Endothelial cell of umbilical vein (primary cell): ENCODE measurements around the gene GDF2. TPM values are rescaled to one million over a fixed set of nuclear protein-coding genes. Genes with fewer than 3 reads are reported as not detected.

Source experiments
- BruUV-seq: library from RNA; stranded (reverse); fragments of 400-500 nt; replicated peaks from 2 replicates; lab custom pipeline; 2021; lab: Mats Ljungman, UMichigan
- CTCF ChIA-PET: fragments of 300-600, 350-600 bp; sonication (Branson Sonifier 250); formaldehyde crosslinking; loops from one replicate; lab custom pipeline; 2021; ENCODE audit warnings: antibody characterized with exemption, inconsistent platforms; lab: Charles Lee
- POLR2A ChIA-PET: fragments of 300-600, 350-600 bp; sonication (Branson Sonifier 250); formaldehyde crosslinking; loops from one replicate; lab custom pipeline; 2021; ENCODE audit warnings: antibody characterized with exemption, inconsistent platforms; lab: Charles Lee
- DNase-seq: peaks from one replicate; pipeline ENCODE4 v3.0.0-alpha.2; 2011; ENCODE audit warnings: low read depth, low spot score
- FAIRE-seq: peaks from 2 replicates; lab custom pipeline; 2011; peaks lifted over from hg19 to GRCh38; lab: Jason Lieb, UNC
- H2AFZ ChIP-seq: 2 replicates; pipeline ENCODE4 v1.6.0; 2012; ENCODE audit warnings: low read depth, low read length, control low read depth, inconsistent platforms
- H3K27ac ChIP-seq: 2 replicates; pipeline ENCODE4 v1.5.1; 2011; ENCODE audit warnings: low read depth, mild to moderate bottlenecking, control low read depth, low read length, moderate library complexity; ENCODE audit not compliant: insufficient read depth
- H3K27me3 ChIP-seq, 2 experiments: 2 replicates each; pipeline versions ENCODE4 v1.6.0 to v1.6.1; 2011; ENCODE audit warnings: low read length in 2 of 2, mixed read lengths in 1 of 2; ENCODE audit not compliant: control insufficient read depth in 2 of 2, insufficient read depth in 2 of 2
- H3K36me3 ChIP-seq, 2 experiments: 2 replicates in 1 of 2; 3 replicates in 1 of 2; pipeline ENCODE4 v1.5.1; 2011; ENCODE audit warnings: low read length in 2 of 2, mild to moderate bottlenecking in 1 of 2, moderate library complexity in 1 of 2; ENCODE audit not compliant: control insufficient read depth in 2 of 2, insufficient read depth in 2 of 2; ENCODE audit errors: extremely low read depth in 1 of 2
- H3K4me1 ChIP-seq: 3 replicates; pipeline ENCODE4 v1.5.1; 2011; ENCODE audit warnings: mild to moderate bottlenecking, low read length; ENCODE audit not compliant: control insufficient read depth, insufficient read depth; ENCODE audit errors: extremely low read depth
- H3K4me2 ChIP-seq: 2 replicates; pipeline ENCODE4 v1.6.1; 2011; ENCODE audit warnings: low read length, control low read depth, mixed read lengths; ENCODE audit not compliant: insufficient read depth
- H3K4me3 ChIP-seq, 3 experiments: fragments of 200-600 bp in 1 of 3; sonication (generic), shearing (Covaris generic) in 1 of 3; replicated peaks in 1 of 3; 2 replicates each; pipeline ENCODE4 v1.5.1; 2011 to 2016; ENCODE audit warnings: control low read depth in 3 of 3, low read length in 3 of 3, mild to moderate bottlenecking in 2 of 3, inconsistent platforms in 1 of 3, low read depth in 1 of 3, moderate library complexity in 1 of 3; ENCODE audit not compliant: insufficient read depth in 1 of 3
- H3K79me2 ChIP-seq: 2 replicates; pipeline ENCODE4 v1.6.0; 2012; ENCODE audit warnings: low read length, inconsistent platforms; ENCODE audit not compliant: control insufficient read depth, insufficient read depth
- H3K9ac ChIP-seq: replicated peaks from 2 replicates; pipeline ENCODE3; 2011; ENCODE audit warnings: low read length, control low read depth; ENCODE audit not compliant: insufficient read depth; ENCODE audit errors: extremely low read depth
- H3K9me1 ChIP-seq: replicated peaks from 3 replicates; pipeline ENCODE4 v1.6.0; 2011; ENCODE audit warnings: mild to moderate bottlenecking, low read length; ENCODE audit not compliant: control insufficient read depth, insufficient read depth; ENCODE audit errors: extremely low read depth
- H3K9me3 ChIP-seq: replicated peaks from 2 replicates; pipeline ENCODE4 v1.5.1; 2012; ENCODE audit warnings: low read length, inconsistent platforms; ENCODE audit not compliant: control insufficient read depth, insufficient read depth
- H4K20me1 ChIP-seq: replicated peaks from 2 replicates; pipeline ENCODE3; 2011; ENCODE audit warnings: mild to moderate bottlenecking, low read length; ENCODE audit not compliant: control insufficient read depth, insufficient read depth; ENCODE audit errors: extremely low read depth
- CTCF ChIP-seq, 2 donors: IDR thresholded peaks; 1 replicate in 1 of 2; 2 replicates in 1 of 2; pipeline ENCODE4 v1.5.1; 2011; ENCODE audit warnings: low read length in 2 of 2, mild to moderate bottlenecking in 2 of 2, moderate library complexity in 2 of 2, control low read depth in 1 of 2, inconsistent platforms in 1 of 2, low read depth in 1 of 2; ENCODE audit not compliant: insufficient read depth in 1 of 2; ENCODE audit errors: extremely low read depth in 1 of 2
- EZH2 ChIP-seq: IDR thresholded peaks from 2 replicates; pipeline ENCODE4 v1.6.1; 2012; ENCODE audit warnings: borderline replicate concordance, low read depth, mild to moderate bottlenecking, moderate library complexity, low read length, inconsistent platforms; ENCODE audit not compliant: severe bottlenecking
- FOS ChIP-seq: IDR thresholded peaks from 2 replicates; pipeline ENCODE4 v1.6.1; 2011; ENCODE audit warnings: mild to moderate bottlenecking, low read length, moderate library complexity, borderline replicate concordance; ENCODE audit not compliant: insufficient read depth
- GATA2 ChIP-seq: IDR thresholded peaks from 2 replicates; pipeline ENCODE4 v1.7.0; 2011; ENCODE audit warnings: low read depth, mild to moderate bottlenecking, moderate library complexity, mixed read lengths, low read length; ENCODE audit not compliant: insufficient read length, insufficient read depth
- JUN ChIP-seq: IDR thresholded peaks from 2 replicates; pipeline ENCODE4 v1.6.1; 2011; ENCODE audit warnings: borderline replicate concordance, low read depth; ENCODE audit not compliant: insufficient read length, insufficient read depth
- MYC ChIP-seq: IDR thresholded peaks from one replicate; pipeline ENCODE4 v1.6.1; 2011; ENCODE audit warnings: mild to moderate bottlenecking, low read depth, low read length
- POLR2A ChIP-seq: IDR thresholded peaks from 2 replicates; pipeline ENCODE4 v1.6.1; 2012; ENCODE audit warnings: low read depth, mild to moderate bottlenecking, control low read depth, low read length
- POLR2AphosphoS5 ChIP-seq: IDR thresholded peaks from 2 replicates; pipeline ENCODE4 v1.6.1; 2012; ENCODE audit warnings: low read depth, mild to moderate bottlenecking, control low read depth, low read length, moderate library complexity; ENCODE audit not compliant: insufficient read depth
- dilution Hi-C: fragments of 300-500 bp; cut with MboI; formaldehyde crosslinking; loops from one replicate; pipeline ENCODE4 v1.15.0; 2019; ENCODE audit warnings: low sequenced_read_pairs; ENCODE audit not compliant: extremely low pct_ligation_motif_present
- intact Hi-C: fragments of 100-400 bp; cut with micrococcal nuclease; formaldehyde crosslinking; loops from one replicate; pipeline ENCODE4 v1.10.0; 2022
- polyA plus RNA-seq, 4 experiments: library from polyadenylated mRNA; depleted of rRNA in 3 of 4; stranded (reverse) in 3 of 4; unstranded in 1 of 4; fragments of >200 nt; gene quantifications; 2 replicates each; pipeline versions ENCODE4 v1.2.1 to v1.2.3, GENCODE V29; 2011 to 2012; ENCODE audit warnings: missing spikeins in 1 of 4
- total RNA-seq: library from RNA; stranded (reverse); gene quantifications from 2 replicates; pipeline ENCODE4 v1.2.3, GENCODE V29; 2021
- TF ChIP-seq, protein P1 (sequence below): IDR thresholded peaks from 2 replicates; pipeline ENCODE4 v1.6.1; 2011; ENCODE audit not compliant: insufficient read depth, insufficient read length

GDF2 gene
- total and polyA plus RNA-seq, 2 donors (not counting 3 experiments of a cell fraction or from before 2014, with no cell fraction given) = not detected

DNA sequence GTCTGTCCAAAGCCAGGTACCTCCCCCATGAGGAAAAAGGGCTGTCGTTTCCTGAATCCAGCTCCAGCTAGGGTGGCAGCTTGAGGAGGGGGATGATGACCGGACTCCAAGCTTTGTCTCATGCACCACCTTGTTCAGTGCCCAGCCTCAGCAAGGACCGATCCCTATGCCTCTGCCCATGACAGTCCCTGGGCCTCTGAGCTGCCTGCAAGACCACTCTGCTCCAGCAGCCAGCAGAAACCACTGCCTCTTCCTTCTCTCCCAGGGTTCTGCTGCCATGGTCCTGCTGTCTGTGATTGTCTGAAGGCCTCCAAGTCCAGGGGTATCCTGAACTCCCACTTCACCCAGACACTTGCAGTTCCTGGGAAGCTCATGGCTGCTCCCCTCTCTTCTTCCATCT is 43.5 kb upstream of the GDF2 start:
- Histone ChIP-seq H3K4me3 (no peak overlapping the region), H3K79me2 (no peaks in the 10 kb centered on the region), H2AFZ (no peak overlapping the region), H3K9me3 (no peaks in the 10 kb centered on the region), H4K20me1 (no peaks in the 10 kb centered on the region), H3K4me1 (no peaks in the 10 kb centered on the region), H3K4me2 (no peak overlapping the region), H3K27ac (no peak overlapping the region), H3K9ac (no peak overlapping the region), H3K36me3 (no peaks in the 10 kb centered on the region), H3K9me1 (no peaks in the 10 kb centered on the region), H3K27me3 (no peaks in the 10 kb centered on the region)
- TF ChIP-seq POLR2A (no peak), JUN (no peak), CTCF (IDR thresholded peaks at IDR 0.05; ENCODE audit: extremely low read depth in 1 of 2, insufficient read depth in 1 of 2, low read depth in 1 of 2, low read length in 2 of 2) (no peak)
- TF ChIP-seq, protein P1, sequence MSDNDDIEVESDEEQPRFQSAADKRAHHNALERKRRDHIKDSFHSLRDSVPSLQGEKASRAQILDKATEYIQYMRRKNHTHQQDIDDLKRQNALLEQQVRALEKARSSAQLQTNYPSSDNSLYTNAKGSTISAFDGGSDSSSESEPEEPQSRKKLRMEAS = no peak
- BruUV-seq = no TSS peak
- intact Hi-C loops = no loop called here
- no peak for FAIRE-seq
- ChIA-PET CTCF (interaction anchor here (1.3 kb wide), 1 partner anchor 10 kb away, joined by 4 read pairs; no protein-coding TSS in a partner anchor), POLR2A (no interaction called here)
- dilution Hi-C loops = no loop called here
- DNase-seq = no peak

DNA sequence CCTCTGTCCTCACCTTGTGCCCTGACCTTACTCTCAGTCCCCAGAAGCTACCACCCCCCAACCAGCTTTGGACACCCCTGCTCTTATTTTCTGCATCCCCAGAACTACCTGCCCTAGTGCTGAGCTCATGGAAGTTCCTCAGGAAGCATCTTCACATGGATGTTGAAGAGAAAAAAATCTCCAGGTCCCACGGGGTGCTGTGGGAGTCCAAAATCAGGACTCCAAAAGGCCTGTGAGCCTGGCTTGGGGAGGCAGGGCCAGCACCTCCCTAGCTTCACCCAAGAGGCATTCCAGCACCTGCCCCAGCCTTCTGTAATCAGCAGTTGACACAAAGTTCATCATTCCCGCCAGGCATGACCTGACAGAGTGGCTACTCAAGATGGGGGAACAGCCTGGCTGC is 43.0 kb upstream of the GDF2 start:
- FAIRE-seq (no peak), DNase-seq (no peak)
- Histone ChIP-seq H3K9me3 (no peaks in the 10 kb centered on the region), H2AFZ (no peak overlapping the region), H3K79me2 (no peaks in the 10 kb centered on the region), H3K27ac (no peak overlapping the region), H3K36me3 (no peaks in the 10 kb centered on the region), H3K27me3 (no peaks in the 10 kb centered on the region), H3K4me3 (no peak overlapping the region), H4K20me1 (no peaks in the 10 kb centered on the region), H3K4me1 (no peaks in the 10 kb centered on the region), H3K9me1 (no peaks in the 10 kb centered on the region), H3K4me2 (no peak overlapping the region), H3K9ac (no peak overlapping the region)
- ChIA-PET POLR2A (no interaction called here), CTCF (interaction anchor here (1.3 kb wide), 1 partner anchor 9 kb away, joined by 4 read pairs; no protein-coding TSS in a partner anchor)
- intact Hi-C loops (no loop called here), dilution Hi-C loops (no loop called here)
- BruUV-seq = no TSS peak
- TF ChIP-seq CTCF (IDR thresholded peaks at IDR 0.05; ENCODE audit: extremely low read depth in 1 of 2, insufficient read depth in 1 of 2, low read depth in 1 of 2, low read length in 2 of 2) = no peak
- no peak for TF ChIP-seq JUN
- TF ChIP-seq POLR2AphosphoS5 = no peak
- no peak for TF ChIP-seq MYC
- no peak for TF ChIP-seq FOS
- no peak for TF ChIP-seq GATA2
- TF ChIP-seq, protein P1 = no peak
- no peak for TF ChIP-seq EZH2
- TF ChIP-seq POLR2A = no peak
